ENCODE data around the gene SLC6A12. TPM values are rescaled to one million over a fixed set of nuclear protein-coding genes. Genes with fewer than 3 reads are reported as not detected.
"Not testable (repeated sequence)": the region's sequence is repeated elsewhere in the genome, so short reads cannot be mapped to it uniquely, and the experiment has no call there.

SLC6A12 gene
- polyA plus RNA-seq, 1 experiment, result 0.12 TPM

GRCh38 chr12:236445-236844 lies 22.5 kb upstream of the SLC6A12 start:
- Histone ChIP-seq H3K4me3 (ENCODE audit: low read depth, low read length) (no peak overlapping the region), H3K9me3 (ENCODE audit: control insufficient read depth, insufficient read depth, low read length) (peaks cover 16% of the 10 kb centered on the region), H3K27me3 (ENCODE audit: control insufficient read depth, insufficient read depth, low read length) (peaks cover 8% of the 10 kb centered on the region), H3K27ac (ENCODE audit: low read depth, low read length) (no peak overlapping the region)
- ChIA-PET CTCF (no interaction called here), POLR2A (no interaction called here)
- TF ChIP-seq, protein P1, sequence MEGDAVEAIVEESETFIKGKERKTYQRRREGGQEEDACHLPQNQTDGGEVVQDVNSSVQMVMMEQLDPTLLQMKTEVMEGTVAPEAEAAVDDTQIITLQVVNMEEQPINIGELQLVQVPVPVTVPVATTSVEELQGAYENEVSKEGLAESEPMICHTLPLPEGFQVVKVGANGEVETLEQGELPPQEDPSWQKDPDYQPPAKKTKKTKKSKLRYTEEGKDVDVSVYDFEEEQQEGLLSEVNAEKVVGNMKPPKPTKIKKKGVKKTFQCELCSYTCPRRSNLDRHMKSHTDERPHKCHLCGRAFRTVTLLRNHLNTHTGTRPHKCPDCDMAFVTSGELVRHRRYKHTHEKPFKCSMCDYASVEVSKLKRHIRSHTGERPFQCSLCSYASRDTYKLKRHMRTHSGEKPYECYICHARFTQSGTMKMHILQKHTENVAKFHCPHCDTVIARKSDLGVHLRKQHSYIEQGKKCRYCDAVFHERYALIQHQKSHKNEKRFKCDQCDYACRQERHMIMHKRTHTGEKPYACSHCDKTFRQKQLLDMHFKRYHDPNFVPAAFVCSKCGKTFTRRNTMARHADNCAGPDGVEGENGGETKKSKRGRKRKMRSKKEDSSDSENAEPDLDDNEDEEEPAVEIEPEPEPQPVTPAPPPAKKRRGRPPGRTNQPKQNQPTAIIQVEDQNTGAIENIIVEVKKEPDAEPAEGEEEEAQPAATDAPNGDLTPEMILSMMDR (IDR thresholded peaks at IDR 0.05; ENCODE audit: low read depth, low read length), result no peak
- DNase-seq (ENCODE audit: low read depth, low spot score), result no peak

- Histone ChIP-seq H3K9me3 (ENCODE audit: control insufficient read depth, insufficient read depth, low read length) (peaks cover 16% of the 10 kb centered on the region), H3K27me3 (ENCODE audit: control insufficient read depth, insufficient read depth, low read length) (peaks cover 13% of the 10 kb centered on the region)
- H3K4me3 ChIP-seq (ENCODE audit: low read depth, low read length); CTCF ChIA-PET; DNase-seq (ENCODE audit: low read depth, low spot score); H3K27ac ChIP-seq (ENCODE audit: low read depth, low read length); POLR2A ChIA-PET: not testable (repeated sequence)
Measured at GRCh38 chr12:235967-236366, 22.0 kb upstream of the SLC6A12 start.

DNA sequence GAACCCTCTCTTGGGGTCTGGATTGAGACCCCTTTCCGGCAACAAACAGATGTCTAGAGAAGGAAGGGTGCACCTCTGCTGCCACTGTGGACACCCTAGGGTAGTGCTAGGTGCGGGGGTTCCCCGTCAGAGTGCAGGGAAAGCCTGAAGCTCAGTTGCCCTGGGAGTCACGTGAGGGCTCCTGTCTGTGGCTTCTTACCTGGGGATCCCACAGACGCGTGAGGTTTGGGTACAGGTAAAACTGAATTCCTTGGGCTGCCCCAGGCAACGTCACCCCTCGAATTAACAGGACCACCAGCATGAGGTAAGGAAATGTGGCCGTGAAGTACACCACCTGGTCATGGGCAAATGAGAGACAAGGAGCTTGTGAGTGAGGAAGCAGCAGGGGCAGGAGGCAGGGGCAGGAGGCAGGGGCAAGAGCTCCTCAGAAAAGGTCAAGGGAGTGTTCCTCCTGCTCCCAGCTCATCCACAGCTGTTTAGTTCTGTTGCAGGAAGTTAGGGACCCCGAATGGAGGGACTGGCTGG lies 21.0 kb upstream of the SLC6A12 start:
- Histone ChIP-seq H3K4me3 (ENCODE audit: low read depth, low read length) (no peak overlapping the region), H3K27ac (ENCODE audit: low read depth, low read length) (no peak overlapping the region), H3K27me3 (ENCODE audit: control insufficient read depth, insufficient read depth, low read length) (peaks cover 22% of the 10 kb centered on the region), H3K9me3 (ENCODE audit: control insufficient read depth, insufficient read depth, low read length) (peaks cover 16% of the 10 kb centered on the region)
- no peak for DNase-seq (ENCODE audit: low read depth, low spot score)
- ChIA-PET POLR2A (no interaction called here), CTCF (interaction anchor here (2.0 kb wide), 1 partner anchor 15 kb away, joined by 7 read pairs; no protein-coding TSS in a partner anchor)
- TF ChIP-seq, protein P1 (IDR thresholded peaks at IDR 0.05; ENCODE audit: low read depth, low read length), result no peak

DNA sequence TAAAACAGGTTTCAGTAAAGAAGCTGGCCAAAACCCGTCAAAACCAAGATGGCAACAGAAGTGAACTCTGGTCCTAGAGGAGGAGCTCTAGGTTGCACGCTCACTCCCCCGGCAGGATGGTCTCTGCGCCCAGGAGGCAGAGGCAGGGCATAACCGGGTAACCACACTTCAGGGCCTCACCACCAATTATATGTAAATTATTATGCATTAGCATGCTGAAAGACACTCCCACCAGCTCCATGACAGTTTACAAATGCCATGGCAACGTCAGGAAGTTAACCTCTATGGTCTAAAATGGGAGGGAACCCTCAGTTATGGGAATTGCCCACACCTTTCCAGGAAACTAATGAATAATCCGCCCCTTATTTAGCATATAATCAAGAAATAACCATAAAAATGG lies 20.1 kb upstream of the SLC6A12 start:
- H3K9me3 ChIP-seq (ENCODE audit: control insufficient read depth, insufficient read depth, low read length), result peaks cover 16% of the 10 kb centered on the region
- no peak overlapping the region for H3K4me3 ChIP-seq (ENCODE audit: low read depth, low read length)
- TF ChIP-seq, protein P1 (IDR thresholded peaks at IDR 0.05; ENCODE audit: low read depth, low read length), result no peak
- ChIA-PET POLR2A (no interaction called here), CTCF (interaction anchor here (2.0 kb wide), 1 partner anchor 14 kb away, joined by 7 read pairs; no protein-coding TSS in a partner anchor)
- peaks cover 27% of the 10 kb centered on the region for H3K27me3 ChIP-seq (ENCODE audit: control insufficient read depth, insufficient read depth, low read length)
- no peak overlapping the region for H3K27ac ChIP-seq (ENCODE audit: low read depth, low read length)
- DNase-seq (ENCODE audit: low read depth, low spot score), result no peak

GRCh38 chr12:233615-233968 lies 19.6 kb upstream of the SLC6A12 start:
- CTCF ChIA-PET, result interaction anchor here (2.0 kb wide), 1 partner anchor 14 kb away, joined by 7 read pairs; no protein-coding TSS in a partner anchor

More at GRCh38 chr12:233615-233968, 19.6 kb upstream of the SLC6A12 start:
- no peak overlapping the region for H3K4me3 ChIP-seq (ENCODE audit: low read depth, low read length)
- peaks cover 31% of the 10 kb centered on the region for H3K27me3 ChIP-seq (ENCODE audit: control insufficient read depth, insufficient read depth, low read length)
- H3K9me3 ChIP-seq (ENCODE audit: control insufficient read depth, insufficient read depth, low read length), result peaks cover 16% of the 10 kb centered on the region
- POLR2A ChIA-PET, result no interaction called here
- no peak for DNase-seq (ENCODE audit: low read depth, low spot score)
- TF ChIP-seq, protein P1 (IDR thresholded peaks at IDR 0.05; ENCODE audit: low read depth, low read length), result no peak
- no peak overlapping the region for H3K27ac ChIP-seq (ENCODE audit: low read depth, low read length)

Measured in AG04450 (cell line).